NCI-H187 treated with DMSO at 0.1 percent for 48 hours (cell line): ENCODE data around the gene TSPAN9.

Experiments
- DNase-seq: peaks from one replicate; lab custom pipeline; 2025; lab: John Stamatoyannopoulos, UW

The TSPAN9 gene

DNA sequence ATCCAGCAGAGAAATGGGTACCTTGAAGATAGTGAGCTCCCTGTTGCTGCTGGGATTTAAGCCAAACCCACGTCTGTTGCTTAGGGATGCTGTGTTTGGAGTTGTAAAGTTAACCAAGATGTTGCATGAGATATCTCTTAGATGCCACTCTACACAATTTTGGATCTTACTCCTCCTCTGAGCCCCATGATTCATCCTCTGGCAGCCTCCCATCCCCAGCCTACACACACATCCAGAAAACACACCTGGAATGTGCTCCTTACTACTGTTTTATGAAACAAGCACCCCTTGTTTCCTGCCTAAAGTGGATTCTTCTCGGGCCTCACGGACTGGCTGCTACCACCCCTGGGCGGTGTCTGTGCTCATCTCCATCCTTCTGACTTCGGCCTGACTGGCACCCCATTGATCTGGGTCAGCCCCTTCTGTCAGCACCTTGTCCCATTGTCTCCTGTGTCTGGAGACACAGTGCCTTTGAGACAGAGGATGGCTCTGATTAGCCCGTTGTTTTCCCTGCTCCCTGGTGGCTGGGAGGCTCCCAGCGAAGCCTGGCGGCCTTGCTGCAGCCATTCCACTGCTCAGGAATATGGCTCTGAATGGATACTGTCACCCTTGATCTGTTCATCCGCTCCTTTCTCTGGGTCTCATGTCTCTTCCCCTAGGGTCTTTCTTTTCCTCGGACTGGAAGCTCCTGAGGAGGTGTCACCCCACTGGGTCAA lies 24.3 kb downstream of the TSPAN9 start:
- DNase-seq: no peak

- no peak for DNase-seq
Observed at GRCh38 chr12:3102771-3103410, 25.7 kb downstream of the TSPAN9 start.

DNA sequence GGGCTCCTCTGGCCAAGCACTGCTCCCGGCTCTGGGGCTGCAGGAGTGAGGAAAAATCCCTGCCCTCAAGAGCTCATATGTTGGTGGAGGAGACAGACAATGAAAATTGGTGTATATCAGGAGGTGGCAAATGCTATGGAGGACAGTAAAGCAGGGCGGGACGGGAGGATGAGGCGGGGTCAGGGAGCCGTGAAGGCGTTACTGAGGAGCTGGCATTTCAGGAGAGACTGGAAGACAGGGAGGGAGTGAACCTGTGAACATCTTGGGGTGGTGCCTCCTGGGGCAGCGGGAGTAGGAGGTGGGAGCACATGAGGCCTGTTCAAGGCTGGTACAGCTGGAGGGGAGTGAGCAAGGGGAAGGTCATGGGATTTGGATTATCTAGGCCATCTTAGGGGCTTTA lies 26.6 kb downstream of the TSPAN9 start:
- DNase-seq: no peak

GRCh38 chr12:3105690-3106479 lies 28.7 kb downstream of the TSPAN9 start:
- no peak for DNase-seq

DNA sequence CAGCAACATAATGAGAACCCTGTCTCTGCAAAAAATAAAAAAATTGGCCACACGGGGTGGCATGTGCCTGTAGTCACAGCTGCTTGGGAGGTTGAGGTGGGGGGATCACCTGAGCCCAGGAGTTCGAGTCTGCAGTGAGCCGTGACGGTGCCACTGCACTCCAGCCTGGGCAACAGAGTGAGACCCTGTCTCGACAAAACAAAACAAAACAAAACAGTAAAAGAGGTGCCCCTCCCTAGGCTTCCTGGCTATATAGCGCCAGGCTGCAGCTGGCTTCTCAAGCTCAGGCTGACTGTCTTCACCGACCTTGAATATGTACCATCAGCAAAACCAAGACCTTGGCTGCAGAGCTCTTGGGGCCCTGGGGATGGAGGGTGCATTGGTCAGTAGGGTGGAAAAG lies 29.4 kb downstream of the TSPAN9 start:
- DNase-seq: no peak

GRCh38 chr12:3107071-3107583 lies 29.9 kb downstream of the TSPAN9 start:
- DNase-seq: no peak

DNA sequence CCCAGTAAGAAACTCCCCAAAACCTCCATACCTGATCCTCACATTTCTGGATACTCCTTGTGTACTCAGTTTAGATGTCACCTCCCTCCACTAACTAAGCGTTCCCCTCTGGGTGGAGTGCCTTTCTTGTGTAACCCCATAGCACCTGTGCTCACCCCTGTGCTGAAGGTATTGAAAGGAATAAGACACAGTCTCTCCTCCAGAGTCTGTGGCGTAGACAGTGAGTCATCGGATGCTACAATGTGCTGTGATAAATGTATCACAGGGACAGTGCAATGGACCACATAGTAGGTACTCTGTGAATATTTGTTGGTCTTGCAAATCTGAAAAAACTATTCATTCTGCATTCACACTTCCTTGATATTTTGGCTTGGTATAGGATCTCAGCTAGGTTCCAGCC lies 30.8 kb downstream of the TSPAN9 start:
- DNase-seq: no peak

GRCh38 chr12:3110578-3110977 lies 33.4 kb downstream of the TSPAN9 start:
- no peak for DNase-seq

GRCh38 chr12:3113671-3114325 lies 36.6 kb downstream of the TSPAN9 start:
- no peak for DNase-seq

GRCh38 chr12:3114671-3115070 lies 37.5 kb downstream of the TSPAN9 start:
- no peak for DNase-seq

- DNase-seq: no peak
Observed at GRCh38 chr12:3115078-3115477, 37.9 kb downstream of the TSPAN9 start.

GRCh38 chr12:3116106-3116844 lies 39.1 kb downstream of the TSPAN9 start:
- no peak for DNase-seq

DNA sequence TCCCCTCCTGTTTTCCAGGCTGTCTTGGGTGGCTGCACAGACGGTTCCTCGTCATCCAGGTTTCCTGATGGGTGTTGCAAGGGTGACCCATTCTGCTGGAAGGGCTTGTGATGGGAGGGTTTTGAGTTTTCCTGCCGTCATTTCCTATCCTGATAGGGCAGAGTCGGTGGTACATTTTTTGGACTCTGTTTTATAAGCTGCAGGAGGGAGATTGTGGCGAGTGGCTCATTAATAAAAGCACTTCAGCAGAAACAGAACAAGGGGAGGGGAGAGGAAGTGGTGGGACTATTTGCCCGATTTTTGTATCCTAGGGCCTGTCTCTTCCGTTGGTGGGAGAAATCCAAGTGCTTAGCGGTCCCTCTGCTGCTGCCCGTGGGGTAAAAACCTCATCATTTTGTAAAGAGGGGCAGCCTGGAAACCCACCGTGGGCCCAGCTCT lies 40.0 kb downstream of the TSPAN9 start:
- no peak for DNase-seq

- no peak for DNase-seq
Observed at GRCh38 chr12:3117591-3118015, 40.4 kb downstream of the TSPAN9 start.

- DNase-seq: no peak
Observed at GRCh38 chr12:3119192-3119755, 42.1 kb downstream of the TSPAN9 start.

DNA sequence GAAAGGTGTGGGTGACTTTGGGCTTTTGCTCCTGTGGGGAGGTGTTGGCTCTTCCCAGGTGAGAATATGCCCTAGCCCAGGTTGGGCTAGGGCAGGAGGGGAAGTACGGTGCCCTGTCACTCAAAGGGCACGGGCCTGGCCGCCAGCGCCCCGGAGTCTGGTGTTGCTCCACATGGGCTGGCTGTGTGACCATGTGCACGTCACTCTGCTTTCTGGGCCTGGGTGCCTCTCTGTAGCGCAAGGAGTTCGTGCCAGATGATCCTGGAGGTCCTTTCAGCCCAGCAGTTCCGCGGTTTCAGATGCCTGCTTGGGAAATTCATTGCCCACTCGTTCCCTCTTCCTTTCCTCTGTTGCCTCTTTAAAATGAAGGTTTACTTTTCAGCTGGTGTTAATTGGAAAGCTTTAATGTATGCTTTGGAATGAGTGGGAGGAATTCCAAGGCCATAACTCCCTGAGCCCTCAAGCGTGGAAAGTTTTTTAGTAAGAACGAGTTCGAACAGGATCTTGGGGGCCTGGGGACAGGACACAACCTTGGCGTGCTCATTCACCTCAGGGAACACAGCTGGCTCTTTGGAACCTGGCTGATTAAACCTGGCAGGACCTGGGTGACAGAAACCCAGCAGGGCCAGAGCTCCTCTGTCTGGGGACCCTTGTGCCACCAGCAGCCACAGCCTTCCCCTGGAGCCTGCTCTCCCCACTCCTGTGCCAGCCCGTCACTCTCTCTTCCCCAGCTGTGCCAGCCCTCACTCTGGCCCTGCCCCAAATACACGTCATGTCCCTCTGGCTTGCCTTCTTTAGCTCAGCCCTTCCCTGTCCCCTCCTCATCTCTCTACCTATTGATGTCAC lies 42.8 kb downstream of the TSPAN9 start:
- no peak for DNase-seq

DNA sequence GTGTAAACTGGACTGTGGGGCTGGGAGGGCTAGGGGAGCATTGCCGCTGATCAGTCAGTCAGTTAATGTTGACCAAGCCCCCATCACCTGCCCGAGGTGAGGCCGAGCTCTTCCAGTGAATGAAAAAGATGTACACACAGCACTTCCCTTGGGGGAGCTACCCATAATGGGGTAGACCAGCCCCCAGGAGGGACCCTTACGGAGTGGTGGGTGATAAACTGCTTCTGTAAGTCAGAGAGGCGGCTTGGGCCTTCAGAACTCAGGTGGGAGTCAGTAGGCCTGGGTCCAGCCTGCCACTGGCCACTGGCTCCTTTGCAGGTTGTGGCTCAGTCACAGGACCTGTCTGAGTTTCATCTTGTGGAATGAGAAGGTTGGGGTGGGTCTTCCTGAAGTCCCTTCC lies 43.5 kb downstream of the TSPAN9 start:
- DNase-seq: no peak

DNA sequence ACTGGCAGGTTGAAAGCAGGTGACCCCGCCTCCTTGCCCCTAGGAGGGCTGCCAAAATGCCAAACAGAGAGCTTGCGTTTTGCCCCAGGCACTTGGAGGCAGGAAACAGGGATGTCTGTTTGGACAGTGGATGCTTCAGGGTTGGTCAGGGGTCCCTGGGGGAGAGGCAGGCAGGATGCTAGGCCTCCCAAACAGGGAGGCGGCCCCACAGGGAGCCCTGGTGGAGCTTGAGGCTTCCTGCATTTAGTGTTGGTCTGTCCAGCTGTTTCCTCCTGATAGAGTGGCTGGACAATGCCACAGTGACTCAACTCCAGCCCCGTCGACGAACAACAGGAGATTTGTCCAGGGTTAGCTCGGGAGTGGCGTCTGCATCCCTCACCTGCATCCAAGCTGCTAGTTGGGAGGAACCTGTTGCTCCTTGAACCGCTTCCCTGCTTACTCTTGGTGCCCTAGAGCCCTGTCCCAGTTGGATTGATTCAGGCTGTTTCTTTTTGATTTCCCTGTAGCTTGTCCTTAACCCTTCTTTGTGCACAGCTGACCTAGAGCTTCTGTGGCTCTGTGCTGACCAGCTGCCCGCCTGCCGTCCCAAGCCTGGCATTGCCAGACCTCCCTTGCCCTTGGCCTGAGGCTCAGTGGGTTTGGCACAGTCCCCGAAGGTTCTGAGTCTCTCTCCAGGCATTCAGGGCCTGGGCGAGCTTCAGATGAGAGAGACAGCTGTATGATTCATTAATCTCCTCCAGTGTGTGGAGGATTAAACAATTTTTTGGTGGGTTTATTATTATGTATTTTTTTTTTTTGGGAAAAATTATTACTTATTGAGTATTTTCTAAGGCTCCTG lies 45.9 kb downstream of the TSPAN9 start:
- no peak for DNase-seq

- no peak for DNase-seq
Observed at GRCh38 chr12:3123729-3124128, 46.5 kb downstream of the TSPAN9 start.
